HG02884 (cell line): ENCODE measurements around the gene SPRR2D.
"Not testable (repeated sequence)": the region's sequence is repeated elsewhere in the genome, so short reads cannot be mapped to it uniquely, and the experiment has no call there.

Source experiments
- ATAC-seq: cut with Tn5 transposase; IDR thresholded peaks from one replicate; pipeline ENCODE4 v1.9.1; 2021; ENCODE audit warnings: mild to moderate bottlenecking, moderate library complexity; ENCODE audit not compliant: unreplicated experiment

The SPRR2D gene

GRCh38 chr1:153021829-153022228 lies 19.1 kb downstream of the SPRR2D start:
- ATAC-seq = not testable (repeated sequence)

GRCh38 chr1:153011235-153011758 lies 29.6 kb downstream of the SPRR2D start:
- ATAC-seq = not testable (repeated sequence)

GRCh38 chr1:153001382-153001781 lies 39.5 kb downstream of the SPRR2D start, which contains the start of gene SPRR3:
Gene SPRR3 (plus strand): TSS chr1:153001749. CDS start chr1:153003021, 1,272 bp downstream.
- no peak for ATAC-seq

GRCh38 chr1:153000294-153000693 lies 40.6 kb downstream of the SPRR2D start:
- ATAC-seq = no peak

- ATAC-seq = no peak
Observed at GRCh38 chr1:152999818-153000217, 41.1 kb downstream of the SPRR2D start.

- no peak for ATAC-seq
Observed at GRCh38 chr1:152998476-152998875, 42.4 kb downstream of the SPRR2D start.

- ATAC-seq = no peak
Observed at GRCh38 chr1:152997901-152998300, 43.0 kb downstream of the SPRR2D start.

- ATAC-seq = no peak
Observed at GRCh38 chr1:152996633-152997400, 44.1 kb downstream of the SPRR2D start.

GRCh38 chr1:152995842-152996241 lies 45.1 kb downstream of the SPRR2D start:
- ATAC-seq = no peak

- ATAC-seq = no peak
Observed at GRCh38 chr1:152993186-152993585, 47.7 kb downstream of the SPRR2D start.
